Measurements from ENCODE around the gene TMEM147.

Gene TMEM147

GRCh38 chr19:35545001-35545854 is at the start of gene TMEM147:
TSS of gene TMEM147 (plus strand) at chr19:35545626. CDS start at chr19:35545740, 114 bp downstream.
- DNase-seq (ENCODE audit: low read depth) = peak; percentile 38

GRCh38 chr19:35497406-35497805 is 48.0 kb upstream of the TMEM147 start:
- DNase-seq (ENCODE audit: low read depth) = no peak

- no peak for DNase-seq (ENCODE audit: low read depth)
Measured at GRCh38 chr19:35498220-35498619, 47.2 kb upstream of the TMEM147 start.

- DNase-seq (ENCODE audit: low read depth) = no peak
Measured at GRCh38 chr19:35498984-35499527, 46.4 kb upstream of the TMEM147 start.

- DNase-seq (ENCODE audit: low read depth) = no peak
Measured at GRCh38 chr19:35500611-35501010, 44.8 kb upstream of the TMEM147 start.

- no peak for DNase-seq (ENCODE audit: low read depth)
Measured at GRCh38 chr19:35501684-35502083, 43.7 kb upstream of the TMEM147 start.

GRCh38 chr19:35502751-35503150 is 42.7 kb upstream of the TMEM147 start:
- DNase-seq (ENCODE audit: low read depth) = no peak

GRCh38 chr19:35506011-35506410 is 39.4 kb upstream of the TMEM147 start:
- no peak for DNase-seq (ENCODE audit: low read depth)

GRCh38 chr19:35507561-35507960 is 37.9 kb upstream of the TMEM147 start:
- no peak for DNase-seq (ENCODE audit: low read depth)

GRCh38 chr19:35508129-35508528 is 37.3 kb upstream of the TMEM147 start:
- no peak for DNase-seq (ENCODE audit: low read depth)

- DNase-seq (ENCODE audit: low read depth) = no peak
Measured at GRCh38 chr19:35509018-35509652, 36.3 kb upstream of the TMEM147 start.

GRCh38 chr19:35509861-35510625 is 35.4 kb upstream of the TMEM147 start:
- DNase-seq (ENCODE audit: low read depth) = no peak

GRCh38 chr19:35510626-35510964 is 34.8 kb upstream of the TMEM147 start:
- no peak for DNase-seq (ENCODE audit: low read depth)

- DNase-seq (ENCODE audit: low read depth) = no peak
Measured at GRCh38 chr19:35511337-35511736, 34.1 kb upstream of the TMEM147 start.

- DNase-seq (ENCODE audit: low read depth) = no peak
Measured at GRCh38 chr19:35512831-35513627, 32.4 kb upstream of the TMEM147 start.

GRCh38 chr19:35513628-35514281 is 31.7 kb upstream of the TMEM147 start, which contains the start of gene DMKN:
TSS of gene DMKN (minus strand) at chr19:35513649. CDS start at chr19:35513475, 174 bp downstream.
- DNase-seq (ENCODE audit: low read depth) = peak; percentile 38

- no peak for DNase-seq (ENCODE audit: low read depth)
Measured at GRCh38 chr19:35514282-35514809, 31.1 kb upstream of the TMEM147 start.

GRCh38 chr19:35516310-35516709 is 29.1 kb upstream of the TMEM147 start:
- DNase-seq (ENCODE audit: low read depth) = no peak

- no peak for DNase-seq (ENCODE audit: low read depth)
Measured at GRCh38 chr19:35517342-35517741, 28.1 kb upstream of the TMEM147 start.

GRCh38 chr19:35518313-35518712 is 27.1 kb upstream of the TMEM147 start:
- DNase-seq (ENCODE audit: low read depth) = peak; percentile 87

GRCh38 chr19:35519291-35519690 is 26.1 kb upstream of the TMEM147 start:
- no peak for DNase-seq (ENCODE audit: low read depth)
